Parathyroid adenoma (tissue), 2 donors: ENCODE results near the gene KIRREL3.

Experiments
- H2AFZ ChIP-seq: fragments of 300-600 bp; sonication (generic); one replicate; pipeline ENCODE4 v1.7.0; 2017; ENCODE audit warnings: antibody characterized with exemption, mild to moderate bottlenecking
- H3K27ac ChIP-seq: fragments of 300-600 bp; sonication (generic); one replicate; pipeline ENCODE4 v1.7.0; 2017
- H3K27me3 ChIP-seq: fragments of 300-600 bp; sonication (generic); one replicate; pipeline ENCODE4 v1.7.0; 2017; ENCODE audit warnings: low read length; ENCODE audit not compliant: control insufficient read depth, insufficient read depth
- H3K36me3 ChIP-seq: fragments of 300-600 bp; sonication (generic); one replicate; pipeline ENCODE4 v1.7.0; 2017; ENCODE audit warnings: low read length; ENCODE audit not compliant: control insufficient read depth, insufficient read depth
- H3K4me1 ChIP-seq: fragments of 300-600 bp; sonication (generic); one replicate; pipeline ENCODE4 v1.7.0; 2017; ENCODE audit warnings: control low read depth
- H3K4me2 ChIP-seq: fragments of 300-600 bp; sonication (generic); one replicate; pipeline ENCODE4 v1.7.0; 2017; ENCODE audit warnings: low read length
- H3K4me3 ChIP-seq: fragments of 300-600 bp; sonication (generic); one replicate; pipeline ENCODE4 v1.7.0; 2017; ENCODE audit warnings: low read depth, low read length
- H3K79me2 ChIP-seq: fragments of 300-600 bp; sonication (generic); one replicate; pipeline ENCODE4 v1.7.0; 2017; ENCODE audit warnings: control low read depth
- H3K9ac ChIP-seq: fragments of 300-600 bp; sonication (generic); one replicate; pipeline ENCODE4 v1.7.0; 2017; ENCODE audit warnings: mild to moderate bottlenecking
- H3K9me3 ChIP-seq: fragments of 300-600 bp; sonication (generic); one replicate; pipeline ENCODE4 v1.7.0; 2017; ENCODE audit warnings: low read length; ENCODE audit not compliant: control insufficient read depth
- TF ChIP-seq, protein P1 (sequence below): fragments of 300-600 bp; sonication (generic); IDR thresholded peaks from one replicate; pipeline ENCODE4 v1.7.0; 2017; ENCODE audit warnings: antibody characterized with exemption, mild to moderate bottlenecking
- donor health status: primary hyperparathyroidism.

Gene KIRREL3

DNA sequence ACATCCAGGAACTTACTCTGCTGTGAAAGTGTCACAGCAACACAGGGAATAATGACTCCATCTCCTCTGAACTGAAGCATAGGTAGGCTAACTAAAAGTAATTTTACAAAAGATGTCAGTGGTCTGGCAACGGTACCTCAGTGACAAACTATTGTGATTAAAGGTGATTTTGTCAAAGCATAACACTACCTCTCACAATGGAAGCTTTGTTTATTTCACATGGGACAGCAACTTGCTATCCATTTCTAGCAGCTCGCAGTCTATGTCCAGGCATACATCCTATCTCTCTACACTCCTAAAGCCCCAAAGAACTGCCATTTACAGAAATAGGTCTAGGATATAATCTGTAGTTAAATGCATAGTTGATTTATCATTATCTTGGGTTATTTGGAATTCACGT is 163.0 kb downstream of the KIRREL3 start:
- no peaks in the 10 kb centered on the region for H3K79me2 ChIP-seq
- H3K4me1 ChIP-seq = no peaks in the 10 kb centered on the region
- H3K27ac ChIP-seq = no peak overlapping the region
- no peak overlapping the region for H3K4me3 ChIP-seq
- H3K9me3 ChIP-seq = no peaks in the 10 kb centered on the region
- H3K9ac ChIP-seq = no peak overlapping the region
- H3K36me3 ChIP-seq = no peaks in the 10 kb centered on the region
- TF ChIP-seq, protein P1, sequence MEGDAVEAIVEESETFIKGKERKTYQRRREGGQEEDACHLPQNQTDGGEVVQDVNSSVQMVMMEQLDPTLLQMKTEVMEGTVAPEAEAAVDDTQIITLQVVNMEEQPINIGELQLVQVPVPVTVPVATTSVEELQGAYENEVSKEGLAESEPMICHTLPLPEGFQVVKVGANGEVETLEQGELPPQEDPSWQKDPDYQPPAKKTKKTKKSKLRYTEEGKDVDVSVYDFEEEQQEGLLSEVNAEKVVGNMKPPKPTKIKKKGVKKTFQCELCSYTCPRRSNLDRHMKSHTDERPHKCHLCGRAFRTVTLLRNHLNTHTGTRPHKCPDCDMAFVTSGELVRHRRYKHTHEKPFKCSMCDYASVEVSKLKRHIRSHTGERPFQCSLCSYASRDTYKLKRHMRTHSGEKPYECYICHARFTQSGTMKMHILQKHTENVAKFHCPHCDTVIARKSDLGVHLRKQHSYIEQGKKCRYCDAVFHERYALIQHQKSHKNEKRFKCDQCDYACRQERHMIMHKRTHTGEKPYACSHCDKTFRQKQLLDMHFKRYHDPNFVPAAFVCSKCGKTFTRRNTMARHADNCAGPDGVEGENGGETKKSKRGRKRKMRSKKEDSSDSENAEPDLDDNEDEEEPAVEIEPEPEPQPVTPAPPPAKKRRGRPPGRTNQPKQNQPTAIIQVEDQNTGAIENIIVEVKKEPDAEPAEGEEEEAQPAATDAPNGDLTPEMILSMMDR = no peak
- H3K4me2 ChIP-seq = no peak overlapping the region
- no peaks in the 10 kb centered on the region for H3K27me3 ChIP-seq
- H2AFZ ChIP-seq = no peak overlapping the region

DNA sequence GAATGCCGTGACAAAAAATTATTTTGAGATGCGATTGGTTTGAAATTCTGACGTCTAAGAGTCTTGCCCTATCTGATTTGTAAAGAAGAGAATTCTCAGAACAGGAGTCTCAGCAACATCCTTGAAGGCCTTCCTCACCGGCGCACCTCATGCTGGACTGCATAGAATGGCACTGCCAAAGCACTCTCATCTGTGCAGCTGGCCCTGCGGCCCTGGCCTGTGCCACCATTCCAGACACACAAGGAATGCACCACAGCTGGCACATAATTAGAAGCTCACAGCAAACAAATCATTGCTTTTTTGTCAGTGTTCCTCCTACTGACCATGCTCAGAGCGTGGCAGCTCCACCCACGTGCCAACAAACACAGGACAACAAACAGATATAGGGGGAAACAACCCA is 166.0 kb downstream of the KIRREL3 start:
- Histone ChIP-seq H3K9ac (no peak overlapping the region), H3K36me3 (no peaks in the 10 kb centered on the region), H3K4me3 (no peak overlapping the region), H3K9me3 (no peaks in the 10 kb centered on the region), H3K79me2 (no peaks in the 10 kb centered on the region), H3K4me1 (no peaks in the 10 kb centered on the region), H3K27me3 (no peaks in the 10 kb centered on the region), H3K27ac (no peak overlapping the region), H2AFZ (no peak overlapping the region), H3K4me2 (no peak overlapping the region)
- TF ChIP-seq, protein P1 = no peak

DNA sequence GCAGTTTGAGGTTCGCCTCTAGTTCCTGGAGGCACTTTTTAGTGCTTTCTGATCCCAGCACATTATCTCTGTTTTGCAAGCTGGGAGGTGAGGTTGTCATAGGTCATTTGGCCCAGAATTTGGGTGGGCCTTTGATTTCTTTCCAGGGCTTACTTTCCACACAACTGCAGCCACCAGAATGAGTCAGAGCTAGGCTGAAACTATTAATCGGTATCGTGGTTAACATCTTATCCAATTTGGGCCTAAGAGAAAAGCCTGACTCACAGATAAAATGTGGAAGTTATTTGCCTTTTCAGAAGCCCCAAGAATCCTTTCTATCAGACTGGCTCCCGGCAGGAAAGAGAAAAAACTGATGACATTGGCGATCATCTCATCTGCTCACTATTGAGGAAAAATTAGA is 166.4 kb downstream of the KIRREL3 start:
- Histone ChIP-seq H3K79me2 (no peaks in the 10 kb centered on the region), H3K36me3 (no peaks in the 10 kb centered on the region), H2AFZ (no peak overlapping the region), H3K27ac (no peak overlapping the region), H3K4me1 (no peaks in the 10 kb centered on the region), H3K27me3 (no peaks in the 10 kb centered on the region), H3K4me3 (no peak overlapping the region), H3K4me2 (no peak overlapping the region), H3K9ac (no peak overlapping the region), H3K9me3 (no peaks in the 10 kb centered on the region)
- TF ChIP-seq, protein P1 = no peak

DNA sequence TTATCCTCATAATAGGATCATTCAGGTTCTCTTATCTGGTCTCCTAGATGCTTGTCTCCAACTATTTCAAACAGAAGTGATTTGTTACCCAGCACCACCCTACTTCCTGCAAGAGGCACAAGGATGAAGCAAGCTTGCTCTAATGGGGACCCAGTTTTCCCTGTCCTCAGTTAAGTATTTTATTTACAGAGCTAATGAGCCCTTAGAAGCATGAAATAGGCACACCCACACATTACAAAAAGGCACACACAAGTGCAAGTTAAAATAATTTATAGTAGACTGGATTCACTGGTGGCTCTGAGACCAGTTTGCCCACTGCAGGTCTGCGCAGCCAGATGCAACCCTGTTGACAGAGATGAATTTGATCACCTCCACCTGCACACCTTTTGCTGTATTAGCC is 167.5 kb downstream of the KIRREL3 start:
- Histone ChIP-seq H3K27me3 (no peaks in the 10 kb centered on the region), H3K4me2 (no peak overlapping the region), H3K9me3 (no peaks in the 10 kb centered on the region), H2AFZ (no peak overlapping the region), H3K9ac (no peak overlapping the region), H3K4me3 (no peak overlapping the region), H3K79me2 (no peaks in the 10 kb centered on the region), H3K4me1 (no peaks in the 10 kb centered on the region), H3K27ac (no peak overlapping the region), H3K36me3 (no peaks in the 10 kb centered on the region)
- TF ChIP-seq, protein P1 = no peak

DNA sequence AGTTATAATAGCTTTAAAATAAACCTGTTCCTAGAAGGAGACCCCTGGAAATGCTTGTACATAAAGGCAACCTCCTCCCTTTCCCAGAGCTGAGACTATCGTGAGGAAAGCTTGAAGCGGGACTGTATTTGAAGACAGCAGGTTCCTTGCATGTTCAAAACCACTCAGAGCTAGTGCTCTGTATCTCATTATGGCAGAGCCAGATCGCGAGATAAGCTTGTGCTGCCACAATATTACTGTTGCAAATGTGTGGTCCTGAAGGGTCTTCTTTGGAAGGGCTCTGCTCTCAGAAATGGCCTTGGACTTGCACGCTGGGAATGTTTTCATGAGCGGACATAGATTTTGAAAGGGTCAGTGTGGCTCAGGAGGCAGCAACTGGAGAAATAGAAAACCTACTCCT is 168.2 kb downstream of the KIRREL3 start:
- Histone ChIP-seq H3K4me1 (no peaks in the 10 kb centered on the region), H3K36me3 (no peaks in the 10 kb centered on the region), H3K27me3 (no peaks in the 10 kb centered on the region), H3K4me3 (no peak overlapping the region), H3K9me3 (no peaks in the 10 kb centered on the region), H3K79me2 (no peaks in the 10 kb centered on the region), H3K4me2 (no peak overlapping the region), H3K9ac (no peak overlapping the region), H3K27ac (no peak overlapping the region), H2AFZ (no peak overlapping the region)
- TF ChIP-seq, protein P1 = no peak
